Lung (tissue), 12 donors: ENCODE results near the gene FFAR1. TPM values are rescaled to one million over a fixed set of nuclear protein-coding genes. Genes with fewer than 3 reads are reported as not detected.

Source experiments
- ATAC-seq: fragments of 200-7000 bp; cut with Tn5 transposase; one replicate; pipeline ENCODE4 v1.9.1; 2020; ENCODE audit warnings: moderate number of reproducible peaks; ENCODE audit not compliant: insufficient read depth, low FRiP score
- DNase-seq, 3 donors: peaks; one replicate each; pipeline ENCODE4 v3.0.0-alpha.2; 2013 to 2017
- H3K27ac ChIP-seq, 2 donors: one replicate each; pipeline ENCODE4 v1.5.1; 2013; ENCODE audit warnings: mild to moderate bottlenecking in 2 of 2, moderate library complexity in 2 of 2, control low read depth in 1 of 2, inconsistent platforms in 1 of 2, low read depth in 1 of 2, low read length in 1 of 2
- H3K27me3 ChIP-seq, 3 donors: one replicate each; pipeline ENCODE4 v1.5.1; 2013; ENCODE audit warnings: low read length in 2 of 3; ENCODE audit not compliant: control insufficient read depth in 3 of 3, insufficient read depth in 3 of 3
- H3K36me3 ChIP-seq, 4 donors: one replicate each; pipeline ENCODE4 v1.5.1; 2013; ENCODE audit warnings: low read length in 4 of 4, mild to moderate bottlenecking in 1 of 4, moderate library complexity in 1 of 4; ENCODE audit not compliant: control insufficient read depth in 4 of 4, insufficient read depth in 4 of 4
- H3K4me1 ChIP-seq, 5 donors: one replicate each; pipeline ENCODE4 v1.5.1; 2013; ENCODE audit warnings: low read length in 5 of 5, mild to moderate bottlenecking in 2 of 5, moderate library complexity in 1 of 5; ENCODE audit not compliant: control insufficient read depth in 5 of 5, insufficient read depth in 5 of 5
- H3K4me3 ChIP-seq: one replicate; pipeline ENCODE4 v1.5.1; 2013; ENCODE audit warnings: mild to moderate bottlenecking, control low read depth, moderate library complexity
- H3K9ac ChIP-seq, 2 donors: one replicate each; pipeline ENCODE4 v1.5.1; 2013; ENCODE audit warnings: low read length in 2 of 2, control low read depth in 1 of 2; ENCODE audit not compliant: insufficient read depth in 1 of 2
- H3K9me3 ChIP-seq, 4 donors: one replicate each; pipeline ENCODE4 v1.5.1; 2013; ENCODE audit warnings: low read length in 3 of 4, mild to moderate bottlenecking in 1 of 4, moderate library complexity in 1 of 4; ENCODE audit not compliant: control insufficient read depth in 4 of 4, insufficient read depth in 3 of 4
- WGBS, 2 donors: extraction: QIAGEN DNeasy Blood & Tissue Kit; methylation state at CpG; one replicate each; pipeline ENCODE4 v1.1.7; 2013; 5-methylcytosine and 5-hydroxymethylcytosine counted together
- polyA plus RNA-seq, 2 donors: library from polyadenylated mRNA; stranded (reverse); fragments of 200-250 nt; gene quantifications; one replicate each; pipeline ENCODE4 v1.2.1, GENCODE V29; 2013
- total RNA-seq, 2 donors: library from RNA; depleted of rRNA in 1 of 2; stranded (reverse); fragments of >200 nt in 1 of 2; gene quantifications; one replicate each; pipeline ENCODE4 v1.2.1, GENCODE V29; 2014 to 2021
- TF ChIP-seq, protein P1 (sequence below): IDR thresholded peaks from 2 replicates; pipeline ENCODE4 v1.5.1; 2012; ENCODE audit warnings: mild to moderate bottlenecking; ENCODE audit errors: control extremely low read depth, extremely low read depth
- donor health status: control.
- donor health status: control.
- donor health status: Bipolar disorder and iron deficiency.
- donor health status: healthy.
- donor health status: DM: yes; HTN: yes; CAD: no.

Gene FFAR1
- total and polyA plus RNA-seq, 4 donors: 0.06 to 1.1 (median 0.43) TPM

DNA sequence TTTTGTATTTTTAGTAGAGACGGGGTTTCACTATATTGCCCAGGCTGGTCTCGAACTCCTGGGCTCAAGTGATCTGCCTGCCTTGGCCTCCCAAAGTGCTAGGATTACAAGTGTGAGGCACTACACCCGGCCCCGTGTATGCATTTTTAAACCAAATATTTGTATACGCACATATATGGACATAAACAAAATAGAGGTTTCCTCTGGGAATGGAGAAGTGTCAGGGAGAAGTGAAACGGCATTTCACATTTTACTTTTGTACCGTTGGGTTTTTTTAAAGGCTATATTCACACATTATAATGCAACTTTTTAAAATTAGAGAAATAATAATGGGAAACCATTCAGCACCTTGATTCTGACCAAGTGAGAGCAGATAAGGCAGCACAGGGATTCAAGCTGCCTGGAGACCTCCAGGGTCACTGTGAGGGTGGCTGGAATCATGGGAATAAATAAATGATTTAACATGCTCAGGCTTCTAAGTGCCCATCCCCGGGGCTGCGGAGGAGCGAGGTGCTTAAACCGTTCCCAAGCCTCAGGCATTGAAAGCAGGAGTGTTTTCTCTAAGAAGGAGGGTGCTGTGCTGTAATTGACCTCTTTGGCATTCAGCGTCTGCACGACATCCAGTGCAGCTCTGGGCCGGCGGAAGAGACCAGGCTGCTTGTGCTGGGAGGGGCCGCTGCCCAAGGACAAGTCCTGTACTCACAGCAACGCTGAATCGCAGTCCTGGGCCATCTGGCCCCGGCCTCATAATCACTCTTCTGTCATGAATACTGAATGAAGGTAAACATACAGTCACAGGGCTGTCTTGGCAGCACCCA lies 47.9 kb downstream of the FFAR1 start:
- peaks cover 0 to 5% (median 0%) of the 10 kb centered on the region in 5 donors for H3K4me1 ChIP-seq
- DNase-seq (peak in 1 of 3 donors; percentile 37), ATAC-seq (no peak)
- no peak overlapping the region for H3K4me3 ChIP-seq
- no peaks in the 10 kb centered on the region for H3K36me3 ChIP-seq
- no peaks in the 10 kb centered on the region for H3K9me3 ChIP-seq
- WGBS, 2 donors: 48 to 71% methylated on average over 19 of the region's 19 CpGs
- no peaks in the 10 kb centered on the region for H3K27me3 ChIP-seq
- no peak overlapping the region for H3K27ac ChIP-seq
- no peak overlapping the region for H3K9ac ChIP-seq
- TF ChIP-seq, protein P1, sequence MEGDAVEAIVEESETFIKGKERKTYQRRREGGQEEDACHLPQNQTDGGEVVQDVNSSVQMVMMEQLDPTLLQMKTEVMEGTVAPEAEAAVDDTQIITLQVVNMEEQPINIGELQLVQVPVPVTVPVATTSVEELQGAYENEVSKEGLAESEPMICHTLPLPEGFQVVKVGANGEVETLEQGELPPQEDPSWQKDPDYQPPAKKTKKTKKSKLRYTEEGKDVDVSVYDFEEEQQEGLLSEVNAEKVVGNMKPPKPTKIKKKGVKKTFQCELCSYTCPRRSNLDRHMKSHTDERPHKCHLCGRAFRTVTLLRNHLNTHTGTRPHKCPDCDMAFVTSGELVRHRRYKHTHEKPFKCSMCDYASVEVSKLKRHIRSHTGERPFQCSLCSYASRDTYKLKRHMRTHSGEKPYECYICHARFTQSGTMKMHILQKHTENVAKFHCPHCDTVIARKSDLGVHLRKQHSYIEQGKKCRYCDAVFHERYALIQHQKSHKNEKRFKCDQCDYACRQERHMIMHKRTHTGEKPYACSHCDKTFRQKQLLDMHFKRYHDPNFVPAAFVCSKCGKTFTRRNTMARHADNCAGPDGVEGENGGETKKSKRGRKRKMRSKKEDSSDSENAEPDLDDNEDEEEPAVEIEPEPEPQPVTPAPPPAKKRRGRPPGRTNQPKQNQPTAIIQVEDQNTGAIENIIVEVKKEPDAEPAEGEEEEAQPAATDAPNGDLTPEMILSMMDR: no peak

DNA sequence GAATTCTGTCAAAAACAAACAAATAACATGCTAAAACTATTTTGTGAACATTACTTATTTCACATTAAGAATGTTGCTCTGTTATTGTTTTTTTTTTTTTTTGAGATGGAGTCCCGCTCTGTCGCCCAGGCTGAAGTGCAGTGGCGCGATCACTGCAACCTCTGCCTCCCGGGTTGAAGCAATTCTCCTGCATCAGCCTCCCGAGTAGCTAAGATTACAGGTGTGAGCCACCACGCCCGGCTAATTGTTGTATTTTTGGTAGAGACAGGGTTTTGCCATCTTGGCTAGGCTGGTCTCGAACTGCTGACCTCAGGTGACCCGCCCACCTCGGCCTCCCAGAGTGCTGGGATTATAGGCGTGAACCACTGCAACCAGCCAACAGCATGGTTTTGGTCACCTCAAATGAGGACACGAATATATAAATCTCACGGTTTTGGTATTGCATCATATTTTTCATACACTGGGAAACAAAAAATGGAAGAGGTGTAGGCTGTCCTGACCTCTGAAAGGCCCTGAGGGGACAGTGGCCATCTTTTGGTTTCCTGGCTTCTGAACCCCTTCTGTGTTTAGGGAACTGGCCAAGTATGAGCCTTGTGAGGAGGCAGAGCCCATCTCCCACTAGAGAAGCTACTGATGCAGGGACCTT lies 48.7 kb downstream of the FFAR1 start:
- Histone ChIP-seq H3K9ac (no peak overlapping the region), H3K27me3 (no peaks in the 10 kb centered on the region), H3K27ac (no peak overlapping the region), H3K4me1 (peaks cover 0 to 5% (median 0%) of the 10 kb centered on the region in 5 donors), H3K4me3 (no peak overlapping the region), H3K9me3 (no peaks in the 10 kb centered on the region), H3K36me3 (no peaks in the 10 kb centered on the region)
- DNase-seq (no peak), ATAC-seq (no peak)
- 92 to 93% methylated on average over 14 of the region's 14 CpGs for WGBS, 2 donors
- TF ChIP-seq, protein P1: no peak

DNA sequence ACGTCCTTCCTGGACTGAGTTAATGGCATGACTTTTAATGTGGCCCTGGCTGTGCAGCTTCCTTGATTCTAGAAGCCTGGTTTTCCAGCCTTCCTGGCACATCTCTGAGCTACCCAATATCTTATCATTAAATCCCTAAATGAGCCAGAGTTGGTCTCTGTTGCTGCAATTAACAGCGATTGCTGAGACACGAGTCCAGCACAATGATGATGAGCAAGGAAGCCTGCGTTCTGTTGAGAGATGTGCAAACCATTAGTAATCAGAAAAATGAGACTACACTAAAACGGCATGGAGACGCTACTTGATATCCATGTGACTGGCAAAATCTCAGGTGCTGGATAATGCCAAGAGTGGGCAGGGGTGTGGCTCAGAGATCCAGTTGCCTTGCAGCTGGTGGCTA lies 49.4 kb downstream of the FFAR1 start:
- DNase-seq (no peak), ATAC-seq (no peak)
- no peaks in the 10 kb centered on the region for H3K9me3 ChIP-seq
- H3K27ac ChIP-seq: no peak overlapping the region
- TF ChIP-seq, protein P1: no peak
- H3K27me3 ChIP-seq: no peaks in the 10 kb centered on the region
- peaks cover 0 to 5% (median 0%) of the 10 kb centered on the region in 5 donors for H3K4me1 ChIP-seq
- H3K36me3 ChIP-seq: no peaks in the 10 kb centered on the region
- no peak overlapping the region for H3K4me3 ChIP-seq
- H3K9ac ChIP-seq: no peak overlapping the region
- WGBS, 2 donors: 84 to 93% methylated on average over 6 of the region's 6 CpGs

Other genes starting within 250 kb of the FFAR1 start
- 100 to 1,000 TPM; 130 to 172 TPM for gene FXYD3, start 232.1 kb upstream of the FFAR1 start, total RNA-seq
- gene FXYD3, start 232.1 kb upstream of the FFAR1 start, polyA plus RNA-seq: 100 to 1,000 TPM; 147 to 467 TPM
- 1 to 10 TPM; 3.5 to 4.6 TPM for gene LGI4, start 212.8 kb upstream of the FFAR1 start, total RNA-seq
- 10 to 100 TPM in 1 of 2 donors, 1 to 10 TPM in 1; 1.6 to 11.2 TPM for gene LGI4, start 212.8 kb upstream of the FFAR1 start, polyA plus RNA-seq
- gene FXYD1, start 209.1 kb upstream of the FFAR1 start, total RNA-seq: 10 to 100 TPM; 17.8 to 27.5 TPM
- 10 to 100 TPM in 1 of 2 donors, 1 to 10 TPM in 1; 5.7 to 37.6 TPM for gene FXYD1, start 209.1 kb upstream of the FFAR1 start, polyA plus RNA-seq
- not detected for gene FXYD7, start 204.6 kb upstream of the FFAR1 start, total RNA-seq
- under 1 TPM; 0.31 to 0.39 TPM for gene FXYD7, start 204.6 kb upstream of the FFAR1 start, polyA plus RNA-seq
- 100 to 1,000 TPM in 1 of 2 donors, 1 to 10 TPM in 1; 9.9 to 124 TPM for gene FXYD5, start 193.2 kb upstream of the FFAR1 start, total RNA-seq
- gene FXYD5, start 193.2 kb upstream of the FFAR1 start, polyA plus RNA-seq: 100 to 1,000 TPM; 152 to 203 TPM
- gene FAM187B, start 119.2 kb upstream of the FFAR1 start, total RNA-seq: under 1 TPM in 1 of 2 donors, not detected in 1; 0.28 TPM
- under 1 TPM in 1 of 2 donors, not detected in 1; 0.20 TPM for gene FAM187B, start 119.2 kb upstream of the FFAR1 start, polyA plus RNA-seq
- 10 to 100 TPM; 30.8 to 82.0 TPM for gene LSR, start 98.9 kb upstream of the FFAR1 start, total RNA-seq
- gene LSR, start 98.9 kb upstream of the FFAR1 start, polyA plus RNA-seq: 10 to 100 TPM; 60.0 to 77.4 TPM
- gene USF2, start 78.9 kb upstream of the FFAR1 start, total RNA-seq: 100 to 1,000 TPM in 1 of 2 donors, 10 to 100 TPM in 1; 74.9 to 138 TPM
- gene USF2, start 78.9 kb upstream of the FFAR1 start, polyA plus RNA-seq: 100 to 1,000 TPM; 129 to 163 TPM
- gene HAMP, start 65.4 kb upstream of the FFAR1 start, total RNA-seq: 1 to 10 TPM in 1 of 2 donors, under 1 TPM in 1; 0.28 to 1.5 TPM
- 10 to 100 TPM in 1 of 2 donors, 1 to 10 TPM in 1; 1.7 to 85.7 TPM for gene HAMP, start 65.4 kb upstream of the FFAR1 start, polyA plus RNA-seq
- 1 to 10 TPM; 1.5 to 8.8 TPM for gene MAG, start 55.7 kb upstream of the FFAR1 start, total RNA-seq
- 1 to 10 TPM in 1 of 2 donors, under 1 TPM in 1; 0.08 to 2.3 TPM for gene MAG, start 55.7 kb upstream of the FFAR1 start, polyA plus RNA-seq
- gene CD22, start 18.7 kb upstream of the FFAR1 start, total RNA-seq: 10 to 100 TPM; 13.5 to 53.8 TPM
- 10 to 100 TPM in 1 of 2 donors, 1 to 10 TPM in 1; 4.7 to 48.0 TPM for gene CD22, start 18.7 kb upstream of the FFAR1 start, polyA plus RNA-seq
- gene FFAR3, start 10.6 kb downstream of the FFAR1 start, total RNA-seq: under 1 TPM; 0.26 to 0.55 TPM
- gene FFAR3, start 10.6 kb downstream of the FFAR1 start, polyA plus RNA-seq: 10 to 100 TPM in 1 of 2 donors, under 1 TPM in 1; 0.06 to 20.9 TPM
- gene GPR42, start 23.2 kb downstream of the FFAR1 start, total RNA-seq: under 1 TPM in 1 of 2 donors, not detected in 1; 0.21 TPM
- 1 to 10 TPM in 1 of 2 donors, not detected in 1; 1.5 TPM for gene GPR42, start 23.2 kb downstream of the FFAR1 start, polyA plus RNA-seq
- gene FFAR2, start 100.4 kb downstream of the FFAR1 start, total RNA-seq: 1 to 10 TPM; 2.6 to 6.2 TPM
- gene FFAR2, start 100.4 kb downstream of the FFAR1 start, polyA plus RNA-seq: 100 to 1,000 TPM in 1 of 2 donors, 1 to 10 TPM in 1; 1.2 to 113 TPM
- not detected for gene KRTDAP, start 142.6 kb downstream of the FFAR1 start, total RNA-seq
- gene KRTDAP, start 142.6 kb downstream of the FFAR1 start, polyA plus RNA-seq: under 1 TPM; 0.16 to 0.49 TPM
- gene DMKN, start 165.7 kb downstream of the FFAR1 start, total RNA-seq: 100 to 1,000 TPM in 1 of 2 donors, 10 to 100 TPM in 1; 84.6 to 127 TPM
- 100 to 1,000 TPM in 1 of 2 donors, 10 to 100 TPM in 1; 79.0 to 278 TPM for gene DMKN, start 165.7 kb downstream of the FFAR1 start, polyA plus RNA-seq
- under 1 TPM in 1 of 2 donors, not detected in 1; 0.09 TPM for gene SBSN, start 180.4 kb downstream of the FFAR1 start, total RNA-seq
- under 1 TPM; 0.08 to 0.39 TPM for gene SBSN, start 180.4 kb downstream of the FFAR1 start, polyA plus RNA-seq
- gene GAPDHS, start 185.6 kb downstream of the FFAR1 start, total RNA-seq: not detected
- gene GAPDHS, start 185.6 kb downstream of the FFAR1 start, polyA plus RNA-seq: not detected
- 10 to 100 TPM; 39.0 to 98.8 TPM for gene TMEM147, start 197.7 kb downstream of the FFAR1 start, total RNA-seq
- 100 to 1,000 TPM; 150 to 167 TPM for gene TMEM147, start 197.7 kb downstream of the FFAR1 start, polyA plus RNA-seq
- not detected for gene ATP4A, start 215.8 kb downstream of the FFAR1 start, total RNA-seq
- gene ATP4A, start 215.8 kb downstream of the FFAR1 start, polyA plus RNA-seq: under 1 TPM in 1 of 2 donors, not detected in 1; 0.01 TPM
- not detected for gene PMIS2, start 238.3 kb downstream of the FFAR1 start, total RNA-seq
- not detected for gene PMIS2, start 238.3 kb downstream of the FFAR1 start, polyA plus RNA-seq